22Rv1 (cell line): ENCODE data around the gene A2M.

Experiments
- ZFX ChIP-seq: fragments of 450-650 bp; IDR thresholded peaks from 2 replicates; pipeline ENCODE4 v1.6.1; 2017; ENCODE audit warnings: antibody characterized with exemption, borderline replicate concordance
- TF ChIP-seq, protein P1 (sequence below): fragments of 450-650 bp; IDR thresholded peaks from 2 replicates; pipeline ENCODE4 v1.5.1; 2017; ENCODE audit warnings: mild to moderate bottlenecking

DNA sequence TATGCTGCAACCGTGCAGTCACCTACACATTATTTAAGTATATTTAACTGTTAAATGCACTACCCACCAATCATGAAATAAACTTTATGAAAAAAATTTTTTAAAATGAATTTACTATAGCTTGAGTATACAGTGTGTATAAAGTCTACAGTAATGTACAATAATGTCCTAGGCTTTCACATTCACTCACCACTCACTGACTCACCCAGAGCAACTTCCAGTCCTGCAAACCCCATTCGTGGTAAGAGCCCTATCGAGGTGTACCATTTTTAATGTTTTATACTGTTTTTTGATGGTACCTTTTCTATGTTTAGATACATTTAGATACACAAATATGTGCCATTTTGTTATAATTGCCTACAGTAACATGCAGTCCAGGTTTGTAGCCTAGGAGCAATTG, 78.3 kb downstream of the A2M start:
- TF ChIP-seq, protein P1, sequence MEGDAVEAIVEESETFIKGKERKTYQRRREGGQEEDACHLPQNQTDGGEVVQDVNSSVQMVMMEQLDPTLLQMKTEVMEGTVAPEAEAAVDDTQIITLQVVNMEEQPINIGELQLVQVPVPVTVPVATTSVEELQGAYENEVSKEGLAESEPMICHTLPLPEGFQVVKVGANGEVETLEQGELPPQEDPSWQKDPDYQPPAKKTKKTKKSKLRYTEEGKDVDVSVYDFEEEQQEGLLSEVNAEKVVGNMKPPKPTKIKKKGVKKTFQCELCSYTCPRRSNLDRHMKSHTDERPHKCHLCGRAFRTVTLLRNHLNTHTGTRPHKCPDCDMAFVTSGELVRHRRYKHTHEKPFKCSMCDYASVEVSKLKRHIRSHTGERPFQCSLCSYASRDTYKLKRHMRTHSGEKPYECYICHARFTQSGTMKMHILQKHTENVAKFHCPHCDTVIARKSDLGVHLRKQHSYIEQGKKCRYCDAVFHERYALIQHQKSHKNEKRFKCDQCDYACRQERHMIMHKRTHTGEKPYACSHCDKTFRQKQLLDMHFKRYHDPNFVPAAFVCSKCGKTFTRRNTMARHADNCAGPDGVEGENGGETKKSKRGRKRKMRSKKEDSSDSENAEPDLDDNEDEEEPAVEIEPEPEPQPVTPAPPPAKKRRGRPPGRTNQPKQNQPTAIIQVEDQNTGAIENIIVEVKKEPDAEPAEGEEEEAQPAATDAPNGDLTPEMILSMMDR: no peak
- no peak for TF ChIP-seq ZFX
